NCI-H2171 (cell line): ENCODE results near the gene BIRC3.

Source experiments
- DNase-seq: peaks from one replicate; lab custom pipeline; 2025; lab: John Stamatoyannopoulos, UW

BIRC3 gene

DNA sequence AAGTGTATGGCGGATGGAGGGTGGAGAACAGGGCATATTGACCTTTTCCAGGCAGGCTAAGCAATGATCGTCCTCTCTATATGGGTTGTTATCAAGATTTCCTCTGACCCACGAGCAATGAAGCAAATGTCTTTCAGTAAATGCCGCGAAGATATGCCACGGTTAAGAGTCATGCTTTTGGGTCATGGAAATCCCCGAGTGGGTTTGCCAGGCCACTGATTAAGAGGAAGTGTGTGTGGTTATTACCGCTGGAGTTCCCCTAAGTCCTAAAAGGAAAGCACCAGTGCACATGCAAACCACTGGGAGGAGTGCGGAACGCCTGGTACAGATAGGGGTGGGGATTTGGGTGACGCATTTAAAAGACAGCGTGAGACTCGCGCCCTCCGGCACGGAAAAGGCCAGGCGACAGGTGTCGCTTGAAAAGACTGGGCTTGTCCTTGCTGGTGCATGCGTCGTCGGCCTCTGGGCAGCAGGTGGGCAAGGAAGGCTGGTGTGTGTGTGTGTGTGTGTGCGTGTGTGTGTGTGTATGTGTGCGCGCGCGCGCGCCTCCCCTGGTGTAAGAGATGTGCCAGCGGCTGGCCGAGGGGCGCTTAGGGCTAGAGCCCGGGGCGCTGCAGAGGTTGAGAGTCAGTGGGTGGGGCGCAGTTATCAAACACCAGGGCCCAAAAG is at the start of gene BIRC3:
Gene BIRC3, plus strand, starts transcription at position 386 of the 669 bp plus-strand sequence. CDS start 7,026 bp downstream, outside the sequence.
- DNase-seq = peak; percentile 30

DNA sequence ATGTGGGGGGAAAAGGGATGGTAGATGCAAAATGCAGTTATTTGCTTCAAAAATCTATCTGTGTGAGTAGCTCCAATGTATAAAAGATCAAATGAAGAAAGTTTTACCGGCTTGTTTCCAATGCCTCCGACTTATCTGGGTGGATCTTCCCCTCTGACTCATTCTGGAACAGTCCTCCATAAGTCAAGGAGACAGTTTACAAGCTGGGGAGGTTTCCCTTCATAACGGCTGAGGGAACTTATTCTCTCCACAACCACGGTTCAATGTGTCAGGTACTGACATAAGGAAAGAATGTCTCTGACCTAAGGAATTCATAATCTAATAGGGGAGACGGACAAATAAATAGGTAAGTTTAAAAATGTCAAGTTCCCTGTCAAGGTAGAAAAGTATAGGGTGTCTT is 49.7 kb upstream of the BIRC3 start:
- no peak for DNase-seq

DNA sequence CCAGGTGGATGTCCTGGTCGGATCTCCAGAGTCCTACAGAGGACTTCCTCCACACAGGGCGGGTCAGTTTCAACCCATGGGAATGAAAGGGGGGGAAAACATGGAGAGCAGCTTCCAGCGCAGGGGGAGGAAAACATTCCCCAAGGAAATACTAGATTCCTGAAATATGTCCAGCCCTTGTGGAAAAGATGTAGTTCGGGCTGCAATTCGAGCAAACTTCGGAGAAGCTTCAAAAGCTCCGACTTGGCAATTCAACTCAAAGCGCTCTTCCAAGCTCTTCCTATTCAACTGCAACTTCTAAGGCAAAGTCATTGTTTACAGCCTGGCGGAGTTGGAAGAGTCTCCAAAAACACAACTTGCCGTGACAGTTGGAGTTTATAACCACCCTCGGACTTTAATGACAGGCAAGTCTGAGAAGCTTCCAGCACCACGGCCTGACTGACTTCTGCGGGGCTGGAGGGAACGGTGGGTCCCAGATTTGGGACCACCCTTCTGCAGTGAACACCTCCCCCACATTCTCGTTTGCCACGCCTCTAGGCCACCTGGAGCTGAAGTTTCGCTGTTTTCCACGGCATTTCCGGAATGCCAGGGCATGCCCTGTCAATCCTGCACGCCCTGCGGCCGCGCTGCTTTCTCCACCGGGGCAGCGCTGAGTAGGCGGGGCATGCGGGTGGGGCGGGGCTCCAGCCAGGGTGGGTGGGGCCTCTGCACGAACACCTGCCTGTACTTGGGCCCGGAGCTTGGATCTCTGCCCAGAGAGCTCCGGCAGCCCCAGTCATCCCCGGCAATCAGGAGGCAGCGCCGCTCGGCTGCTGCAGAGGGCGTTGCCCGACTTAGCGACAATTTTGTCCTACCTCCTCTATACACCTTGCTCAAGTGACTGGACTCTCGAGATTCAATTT is 49.0 kb upstream of the BIRC3 start:
- DNase-seq = peak; percentile 50

DNA sequence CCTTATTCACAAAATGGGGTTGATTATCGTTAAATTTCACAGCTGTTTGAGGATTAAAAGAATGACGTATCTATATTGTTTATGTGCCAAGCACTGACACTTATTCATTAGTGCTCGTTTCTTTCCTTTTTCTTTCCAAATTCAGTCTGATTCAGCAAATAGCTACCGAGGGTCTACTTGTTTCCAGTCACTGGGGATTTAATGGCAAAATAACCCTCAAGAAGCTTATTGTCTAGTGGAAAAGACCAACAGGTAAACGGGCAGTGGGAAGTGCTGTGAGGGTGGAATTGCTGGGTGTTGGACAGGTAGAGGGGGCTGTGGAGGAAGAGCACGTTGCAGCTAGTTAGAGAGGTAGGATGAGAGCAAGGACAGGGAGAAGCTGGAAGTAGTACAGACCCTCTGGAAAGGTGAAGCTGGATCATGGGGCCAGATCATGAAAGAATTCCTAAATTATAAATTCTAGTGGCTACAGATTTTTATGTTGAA is 48.3 kb upstream of the BIRC3 start:
- no peak for DNase-seq

DNA sequence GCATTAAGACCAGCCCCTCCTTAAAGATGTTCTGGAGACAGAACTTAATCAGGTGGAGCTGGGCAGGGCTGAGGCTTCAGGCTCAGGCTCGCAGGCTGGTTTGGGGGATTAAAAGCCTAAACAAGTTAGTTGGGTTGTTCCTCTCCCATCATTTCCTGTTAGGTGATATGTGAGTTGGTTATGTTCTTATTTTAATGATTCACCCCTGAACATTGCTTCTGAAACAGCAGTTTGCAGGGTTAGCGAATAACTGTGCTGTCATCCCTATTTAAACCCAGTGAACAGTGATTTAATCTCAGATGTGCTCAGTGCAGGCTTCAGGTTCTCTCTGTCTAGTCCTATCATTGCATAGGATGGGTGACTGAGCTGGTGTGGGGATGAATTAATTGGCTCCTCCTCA is 47.4 kb upstream of the BIRC3 start:
- no peak for DNase-seq

DNA sequence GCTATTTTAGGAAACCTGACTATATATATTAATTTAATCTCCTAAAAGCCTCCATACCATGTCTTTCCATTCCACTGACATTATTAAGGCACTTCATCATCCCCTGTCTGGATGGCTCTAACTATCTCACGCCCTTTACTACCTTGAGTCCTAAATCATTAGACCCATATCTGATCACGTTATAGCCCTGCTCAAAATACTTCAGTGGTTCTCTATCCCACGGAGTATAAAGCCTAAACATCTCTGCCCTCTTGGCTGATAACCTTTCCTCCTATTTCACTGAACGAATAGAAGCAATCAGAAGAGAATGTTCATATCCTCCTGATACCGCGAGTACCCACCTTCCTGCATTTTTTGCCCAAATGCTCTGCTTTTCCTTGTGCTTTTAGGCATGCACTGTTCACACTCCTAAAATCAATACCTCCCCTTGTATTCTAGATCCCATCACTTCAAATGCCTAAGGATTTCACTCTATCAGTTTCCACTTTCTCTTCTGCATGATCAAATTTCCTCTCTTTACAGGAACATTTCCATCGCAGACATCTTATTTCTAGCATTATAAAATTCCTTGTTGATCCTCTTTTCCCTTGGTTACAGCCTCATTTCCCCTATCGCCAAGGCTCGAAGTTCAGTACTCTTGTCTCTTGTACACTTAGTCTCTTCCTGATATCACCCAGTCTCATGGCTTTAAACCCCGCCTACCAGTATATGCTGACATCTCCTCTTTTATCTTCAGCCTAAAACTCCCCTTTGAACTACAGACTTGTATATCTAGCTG is 45.0 kb upstream of the BIRC3 start:
- DNase-seq = no peak

DNA sequence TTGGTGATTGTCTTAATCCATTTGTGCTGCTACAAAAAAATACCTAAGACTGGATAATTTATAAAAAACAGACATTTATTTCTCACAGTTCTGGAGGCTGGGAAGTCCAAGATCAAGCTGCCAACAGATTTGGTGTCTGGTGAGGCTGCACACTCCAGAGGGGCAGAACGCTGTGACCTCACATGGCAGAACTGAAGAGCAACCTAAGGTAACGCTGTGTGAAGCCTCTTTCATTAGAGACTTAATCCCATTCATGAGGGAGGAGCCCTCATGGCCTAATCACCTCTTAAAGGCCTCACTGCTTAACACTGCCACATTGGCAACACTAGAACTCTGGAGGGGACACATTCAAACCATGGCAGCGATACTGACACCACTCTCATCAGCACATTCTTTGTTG is 42.7 kb upstream of the BIRC3 start:
- no peak for DNase-seq

DNA sequence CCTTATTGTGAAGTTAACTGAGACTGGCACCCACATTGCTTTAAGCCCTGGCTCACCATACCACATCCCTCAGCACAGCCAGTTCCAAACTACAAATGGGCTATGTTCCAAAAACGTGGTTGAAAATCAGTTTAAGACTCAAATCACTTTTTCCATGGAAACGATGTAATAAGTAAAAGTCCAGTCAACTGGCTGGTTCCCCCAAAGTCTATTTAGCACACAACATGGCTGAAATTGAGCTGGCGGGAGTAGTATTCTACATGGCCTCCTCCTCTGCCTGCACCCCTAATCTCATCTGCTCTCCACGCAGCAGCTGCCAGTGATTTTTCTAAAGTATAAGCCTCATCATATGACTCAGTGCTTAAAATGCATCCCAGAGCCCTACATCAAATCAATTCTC is 40.9 kb upstream of the BIRC3 start:
- DNase-seq = no peak

DNA sequence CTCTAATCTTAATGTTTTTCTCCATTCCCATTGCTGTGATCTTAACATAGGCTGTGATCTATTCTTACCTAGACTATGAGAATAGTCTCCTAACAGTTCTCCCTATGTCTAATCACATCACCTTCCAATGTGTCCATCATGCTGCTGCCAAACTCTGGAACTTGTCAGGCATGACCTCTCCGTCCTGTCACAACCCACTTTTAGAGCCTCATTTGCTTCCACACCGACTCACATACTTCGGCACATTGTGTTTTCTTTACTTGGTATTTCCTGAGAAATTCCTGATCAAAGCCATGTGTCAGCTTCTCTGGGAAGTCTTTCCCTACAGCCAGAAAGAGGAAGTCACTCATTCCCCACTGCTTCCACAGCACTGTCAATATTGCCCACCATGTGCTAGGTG is 40.5 kb upstream of the BIRC3 start:
- DNase-seq = no peak

DNA sequence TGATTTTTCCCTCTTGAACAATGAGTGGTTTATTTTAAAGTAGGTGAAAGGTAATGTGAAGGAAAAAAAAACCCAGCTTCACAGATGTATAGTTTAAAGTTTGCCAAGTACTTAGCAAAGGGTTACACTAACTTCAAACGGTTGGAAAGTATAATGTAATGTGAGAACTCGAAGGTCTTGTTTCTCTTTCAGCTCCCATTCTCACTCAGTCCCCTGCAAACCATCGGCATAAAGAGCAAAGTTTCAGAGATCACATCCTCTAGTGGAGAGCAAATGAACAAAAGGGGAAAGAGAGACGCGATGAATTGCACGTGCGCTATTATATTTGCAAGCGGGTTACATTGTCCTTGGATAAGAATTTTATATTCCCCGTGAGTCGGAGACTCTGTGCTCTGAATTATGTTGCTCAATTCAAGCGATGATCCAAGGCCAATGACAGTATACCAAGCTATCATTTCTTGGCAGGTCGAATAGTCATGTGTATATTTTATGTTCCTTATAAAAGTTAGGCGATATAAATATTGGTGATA is 37.6 kb upstream of the BIRC3 start:
- DNase-seq = no peak

DNA sequence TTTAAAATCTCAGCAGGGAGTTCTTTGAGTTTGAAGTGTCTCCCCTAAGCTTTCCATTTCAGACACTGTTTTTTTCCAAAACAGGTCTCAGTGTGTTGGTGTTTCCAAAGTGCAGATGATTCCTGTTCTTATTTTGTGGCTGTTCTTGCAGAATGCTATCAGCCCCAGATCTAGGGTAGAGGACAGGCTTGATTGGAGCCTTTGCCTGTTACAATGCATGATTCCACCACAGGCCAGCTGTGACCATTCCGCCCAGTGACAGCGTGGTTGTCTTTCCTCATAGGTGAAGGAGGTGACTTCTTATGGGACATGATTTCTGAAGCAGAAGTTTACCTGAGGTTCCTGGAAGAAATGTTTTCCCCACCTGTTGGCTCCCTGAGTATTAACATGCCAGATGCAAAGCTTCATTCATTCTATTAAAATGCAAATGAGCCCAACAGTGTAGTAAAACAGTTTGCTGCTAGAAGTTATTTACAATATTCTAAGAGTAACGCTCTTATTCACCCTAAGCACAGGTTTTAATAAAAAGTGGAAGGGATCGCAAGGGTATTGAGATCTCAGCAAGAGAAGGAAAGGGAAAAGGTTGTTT is 36.9 kb upstream of the BIRC3 start:
- DNase-seq = no peak

DNA sequence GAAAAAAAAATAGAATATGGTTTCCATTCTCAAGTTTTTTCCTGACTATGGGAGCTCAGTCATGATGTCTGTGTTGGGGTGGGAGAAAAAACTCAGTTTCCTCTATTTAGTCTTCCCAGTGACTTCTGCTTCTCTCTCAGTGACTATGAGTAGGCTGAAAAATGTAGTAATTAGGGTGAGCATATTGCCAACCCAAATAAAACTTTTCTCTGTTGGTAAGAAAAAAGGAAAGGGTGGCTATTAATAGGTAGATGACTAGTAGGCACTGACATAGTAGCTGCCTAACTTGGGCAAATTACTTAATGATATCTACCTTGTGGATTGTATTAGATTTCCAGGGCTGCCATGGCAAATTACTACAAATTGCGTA is 34.2 kb upstream of the BIRC3 start:
- DNase-seq = no peak

DNA sequence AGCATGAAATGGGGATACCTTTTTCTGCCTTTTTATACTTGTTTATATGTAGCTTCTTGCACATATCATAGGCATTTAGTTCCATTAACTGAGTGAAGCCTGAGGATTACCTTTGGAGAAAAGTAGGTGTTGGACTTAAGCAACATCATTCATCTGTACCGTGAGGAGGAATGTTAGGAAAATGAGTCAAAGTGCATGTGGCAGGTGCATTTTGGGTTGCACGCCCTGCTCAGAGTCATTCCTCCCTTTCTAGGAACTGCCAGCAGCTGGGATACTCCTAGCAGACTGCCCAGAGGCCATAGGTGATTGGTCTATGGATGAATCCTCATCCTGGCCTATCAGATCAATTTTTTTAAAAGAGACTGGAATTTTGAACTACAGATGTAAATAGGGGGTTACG is 33.3 kb upstream of the BIRC3 start:
- no peak for DNase-seq

DNA sequence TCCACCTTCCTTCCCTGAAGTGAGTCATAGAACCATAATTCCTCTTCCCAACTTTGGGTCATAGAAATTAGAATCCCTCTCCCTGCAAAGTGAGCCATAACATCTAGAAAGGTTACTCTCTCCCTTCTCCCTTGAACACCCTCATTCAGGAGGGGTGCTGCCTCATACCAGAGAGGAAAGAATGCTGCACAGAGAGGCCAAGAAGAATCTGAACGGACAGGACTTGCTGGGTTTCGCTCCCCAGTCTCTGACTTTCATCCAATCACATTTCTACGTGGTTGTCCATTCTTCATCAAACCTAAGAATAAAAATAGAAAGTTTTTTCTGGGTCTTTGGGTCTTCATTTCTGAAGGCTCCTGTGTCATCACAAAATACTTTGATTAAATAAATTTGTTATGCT is 31.0 kb upstream of the BIRC3 start:
- DNase-seq = no peak

DNA sequence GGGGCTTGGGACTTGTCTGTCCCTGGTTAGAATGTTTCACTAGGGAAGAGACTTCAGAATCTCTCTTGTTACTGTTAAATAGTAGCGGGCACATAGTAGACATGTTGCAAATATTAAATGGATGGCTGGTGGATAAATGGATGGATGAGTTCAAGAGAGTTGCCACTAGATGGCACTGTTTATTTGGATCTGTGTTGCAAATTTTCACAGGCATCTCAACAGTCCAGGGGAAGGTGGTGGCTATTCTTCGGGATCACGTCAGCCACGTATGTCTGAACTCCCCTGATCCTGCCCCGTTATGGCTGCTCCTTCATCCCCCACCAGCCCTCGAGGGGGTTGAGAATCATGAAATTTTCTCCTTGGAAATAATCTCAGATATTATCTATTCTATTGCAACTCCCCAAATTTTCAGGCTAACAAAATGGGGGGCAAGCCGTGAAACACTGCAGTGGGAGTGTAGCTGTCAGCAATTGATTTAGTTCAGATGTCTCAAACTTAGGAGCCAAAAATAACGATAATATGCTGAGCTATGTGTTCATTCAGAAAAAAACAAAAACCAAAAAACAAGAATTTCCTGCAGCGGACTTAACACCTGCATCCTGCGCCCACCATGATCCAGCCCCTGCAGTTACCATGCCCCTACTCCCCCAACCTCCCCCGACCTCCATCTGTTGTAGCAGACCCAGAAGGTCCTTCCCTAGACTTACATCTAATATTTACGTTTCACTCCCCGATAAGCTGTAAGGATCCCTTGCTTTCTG is 29.1 kb upstream of the BIRC3 start:
- DNase-seq = peak; percentile 9

DNA sequence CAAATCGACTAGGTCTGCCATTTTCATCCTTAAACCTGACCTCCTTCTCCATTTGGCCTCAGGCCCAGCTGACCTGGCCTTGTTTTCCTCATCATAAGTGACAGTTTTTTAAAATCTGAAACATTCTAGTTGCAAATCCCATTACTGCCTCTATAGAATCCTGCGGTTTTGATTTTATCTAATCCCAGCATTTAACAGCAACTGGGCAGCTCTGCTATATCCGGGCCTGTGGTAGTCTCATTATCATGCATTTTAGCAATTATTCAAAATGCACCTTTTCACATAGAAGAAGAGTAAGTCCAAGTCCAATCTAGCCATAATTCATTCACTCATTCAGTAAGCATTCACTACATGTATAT is 28.6 kb upstream of the BIRC3 start:
- DNase-seq = no peak

DNA sequence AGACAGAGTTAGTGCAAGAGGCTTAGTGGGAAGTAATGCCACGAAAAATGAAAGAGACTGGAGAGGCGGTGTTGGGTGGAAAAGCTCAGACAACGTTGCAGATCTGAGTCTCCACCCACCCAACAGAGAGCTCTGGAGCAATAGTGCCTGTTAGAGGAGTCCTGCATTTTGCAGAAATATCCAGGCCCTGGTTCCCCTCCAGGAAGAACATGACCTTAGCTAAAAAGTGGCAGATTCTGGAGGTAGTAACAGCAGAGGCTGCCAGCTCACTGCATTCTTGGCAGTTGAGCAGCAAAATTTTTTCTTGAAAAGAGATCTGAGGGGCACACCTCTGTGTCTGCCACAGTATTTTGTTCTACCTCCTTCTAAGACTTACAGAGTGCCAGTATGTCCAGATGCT is 27.7 kb upstream of the BIRC3 start:
- DNase-seq = no peak

DNA sequence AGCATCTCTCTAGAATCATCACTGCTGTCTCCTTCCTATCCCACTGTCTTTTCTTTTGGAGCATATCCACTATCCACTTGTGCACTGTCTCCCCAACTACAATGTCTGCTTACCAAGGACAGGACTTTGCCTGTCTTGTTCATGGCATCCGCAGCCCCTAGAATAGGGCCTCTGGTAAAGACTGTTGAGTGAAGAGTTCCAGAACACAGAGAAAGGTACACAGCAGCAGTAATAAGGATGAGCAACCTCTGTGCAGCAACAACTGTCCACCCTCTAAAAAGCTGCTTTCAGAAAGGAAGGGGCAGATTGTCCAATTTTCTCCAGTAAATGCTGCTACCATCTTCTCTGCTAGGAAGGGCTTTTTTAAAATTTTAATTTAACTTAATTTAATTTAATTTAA is 25.5 kb upstream of the BIRC3 start:
- DNase-seq = no peak

DNA sequence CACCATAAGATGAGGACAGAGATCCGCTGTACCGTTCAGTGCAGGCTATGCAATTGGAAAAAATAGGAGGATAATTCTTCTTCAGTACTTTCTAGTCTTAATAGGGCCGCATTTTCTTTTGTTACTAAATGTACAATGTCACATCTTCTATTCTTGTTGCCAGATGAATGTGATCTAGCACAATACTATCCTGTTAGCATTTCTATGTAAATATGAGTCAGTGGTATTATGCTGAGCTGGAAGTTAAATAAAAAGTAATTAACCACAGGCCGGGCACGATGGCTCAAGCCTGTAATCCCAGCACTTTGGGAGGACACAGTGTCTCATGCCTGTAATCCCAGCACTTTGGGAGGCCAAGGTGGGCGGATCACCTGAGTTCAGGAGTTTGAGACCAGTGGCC is 24.4 kb upstream of the BIRC3 start:
- no peak for DNase-seq

DNA sequence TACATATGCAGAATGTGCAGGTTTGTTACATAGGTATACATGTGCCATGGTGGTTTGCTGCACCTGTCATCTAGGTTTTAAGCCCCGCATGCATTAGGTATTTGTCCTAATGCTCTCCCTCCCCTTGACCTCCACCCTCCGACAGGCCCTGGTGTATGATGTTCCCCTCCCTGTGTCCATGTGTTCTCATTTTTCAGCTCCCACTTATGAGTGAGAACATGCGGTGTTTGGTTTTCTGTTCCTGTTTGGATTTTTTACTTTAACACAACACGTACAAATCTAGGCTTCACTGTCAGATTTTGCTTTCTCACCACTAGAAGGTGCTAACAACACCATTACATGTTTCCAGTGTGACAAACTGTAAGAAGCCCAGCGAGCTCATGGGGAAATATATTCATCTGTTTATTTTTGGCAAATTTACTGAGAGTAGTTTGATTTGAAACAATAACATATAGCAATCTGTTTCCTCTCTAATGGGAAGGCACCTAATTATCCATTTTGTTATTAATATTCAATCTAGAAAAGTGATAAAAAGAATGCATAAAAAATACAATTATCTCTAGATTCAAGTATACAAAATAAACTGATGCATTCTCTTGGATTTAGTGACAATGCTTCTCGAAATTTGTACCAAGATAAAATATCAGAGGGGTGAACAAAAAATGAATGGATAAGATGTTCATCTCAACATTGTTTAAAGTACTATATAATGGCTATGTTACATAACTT is 23.2 kb upstream of the BIRC3 start:
- DNase-seq = no peak

DNA sequence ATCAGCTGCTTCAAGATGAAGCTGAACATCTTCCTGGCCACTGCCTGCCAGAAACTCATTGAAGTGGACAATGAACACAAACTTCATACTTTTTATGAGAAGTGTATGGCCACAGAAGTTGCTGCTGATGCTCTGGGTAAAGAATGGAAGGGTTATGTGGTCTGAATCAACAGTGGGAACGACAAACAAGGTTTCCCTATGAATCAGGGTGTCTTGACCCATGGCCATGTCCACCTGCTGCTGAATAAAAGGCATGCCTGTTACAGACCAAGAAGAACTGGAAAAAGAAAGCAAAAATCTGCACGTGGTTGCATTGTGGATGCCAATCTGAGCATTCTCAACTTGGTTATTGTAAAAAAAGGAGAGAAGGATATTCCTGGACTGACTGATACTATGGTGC is 22.2 kb upstream of the BIRC3 start:
- no peak for DNase-seq
